Skeletal muscle cell (primary cell): ENCODE data around the gene LEAP2.

Source experiments
- DNase-seq: peaks from one replicate; pipeline ENCODE4 v3.0.0-alpha.2; 2010; ENCODE audit warnings: low read depth
- H3K4me3 ChIP-seq: 2 replicates; pipeline ENCODE4 v1.5.1; 2011; ENCODE audit warnings: low read depth, mild to moderate bottlenecking, control low read depth, low read length, moderate library complexity

LEAP2 gene

DNA sequence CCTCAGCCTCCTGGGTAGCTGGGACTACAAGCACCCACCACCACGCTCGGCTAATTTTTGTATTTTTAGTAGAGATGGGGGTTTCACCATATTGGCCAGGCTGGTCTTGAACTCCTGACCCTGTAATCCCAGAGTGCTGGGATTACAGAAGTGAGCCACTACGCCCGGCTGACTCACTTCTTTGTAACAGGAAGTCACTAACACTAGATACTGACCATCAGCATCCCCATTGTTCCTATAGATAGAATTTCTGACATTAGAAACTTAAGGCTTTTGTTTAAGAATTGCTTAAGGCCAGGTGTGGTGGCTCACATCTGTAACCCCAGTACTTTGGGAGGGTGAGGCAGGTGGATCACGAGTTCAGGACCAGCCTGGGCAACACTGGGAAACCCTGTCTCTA lies 42.2 kb downstream of the LEAP2 start:
- no peak for DNase-seq
- H3K4me3 ChIP-seq = no peak overlapping the region

- no peak overlapping the region for H3K4me3 ChIP-seq
- DNase-seq = no peak
These were observed 42.6 kb downstream of the LEAP2 start for GRCh38 chr5:132916086-132916485.
